GM21723 (cell line): Measurements from ENCODE around the gene TMEM106C.

Experiments
- ATAC-seq: cut with Tn5 transposase; IDR thresholded peaks from one replicate; pipeline ENCODE4 v1.9.1; 2021; ENCODE audit warnings: mild to moderate bottlenecking, moderate library complexity; ENCODE audit not compliant: unreplicated experiment

The TMEM106C gene

GRCh38 chr12:47963340-47964040 is at the start of gene TMEM106C:
TMEM106C (plus strand) TSS chr12:47963596; CDS start chr12:47964237, 641 bp downstream.
- ATAC-seq: peak; percentile 90

GRCh38 chr12:47920913-47921312 is 42.5 kb upstream of the TMEM106C start:
- ATAC-seq: no peak

- ATAC-seq: no peak
Measured at GRCh38 chr12:47921907-47922306, 41.5 kb upstream of the TMEM106C start.

- no peak for ATAC-seq
Measured at GRCh38 chr12:47927346-47927745, 36.0 kb upstream of the TMEM106C start.

- no peak for ATAC-seq
Measured at GRCh38 chr12:47930634-47931033, 32.8 kb upstream of the TMEM106C start.

GRCh38 chr12:47931187-47931586 is 32.2 kb upstream of the TMEM106C start:
- ATAC-seq: no peak

GRCh38 chr12:47935184-47935583 is 28.2 kb upstream of the TMEM106C start:
- no peak for ATAC-seq

- ATAC-seq: no peak
Measured at GRCh38 chr12:47938093-47938492, 25.3 kb upstream of the TMEM106C start.

GRCh38 chr12:47938594-47938993 is 24.8 kb upstream of the TMEM106C start:
- ATAC-seq: no peak

- ATAC-seq: no peak
Measured at GRCh38 chr12:47939009-47939601, 24.3 kb upstream of the TMEM106C start.

- ATAC-seq: no peak
Measured at GRCh38 chr12:47940773-47941474, 22.5 kb upstream of the TMEM106C start.

GRCh38 chr12:47941475-47941780 is 22.0 kb upstream of the TMEM106C start:
- ATAC-seq: no peak

- ATAC-seq: no peak
Measured at GRCh38 chr12:47941871-47942613, 21.4 kb upstream of the TMEM106C start.

- no peak for ATAC-seq
Measured at GRCh38 chr12:47942614-47943225, 20.7 kb upstream of the TMEM106C start.

GRCh38 chr12:47943623-47944340 is 19.6 kb upstream of the TMEM106C start:
- ATAC-seq: no peak

GRCh38 chr12:47944685-47945340 is 18.6 kb upstream of the TMEM106C start:
- no peak for ATAC-seq

- no peak for ATAC-seq
Measured at GRCh38 chr12:47945341-47945728, 18.1 kb upstream of the TMEM106C start.

GRCh38 chr12:47946413-47947323 is 16.7 kb upstream of the TMEM106C start:
- no peak for ATAC-seq

GRCh38 chr12:47947341-47947740 is 16.1 kb upstream of the TMEM106C start:
- ATAC-seq: no peak
